Stimulated activated CD8-positive, alpha-beta memory T cell treated with anti-CD3 and anti-CD28 coated beads, Interleukin-4, amount 100 ng/mL, for 48 hours (primary cell): ENCODE measurements around the gene ETV6.
"Not testable (repeated sequence)": the region's sequence is repeated elsewhere in the genome, so short reads cannot be mapped to it uniquely, and the experiment has no call there.

ENCODE experiments used
- DNase-seq: peaks from one replicate; pipeline ENCODE4 v3.0.0-alpha.2; 2020

ETV6 gene

GRCh38 chr12:11649413-11650285 is at the start of gene ETV6:
Gene ETV6, plus strand, starts transcription at chr12:11649674. Its CDS starts 454 bp downstream, at chr12:11650128.
- DNase-seq, result peak; percentile 85

- no peak for DNase-seq
Measured at GRCh38 chr12:11600199-11600598, 49.3 kb upstream of the ETV6 start.

- DNase-seq, result no peak
Measured at GRCh38 chr12:11601647-11602046, 47.8 kb upstream of the ETV6 start.

- DNase-seq, result no peak
Measured at GRCh38 chr12:11607313-11608081, 42.0 kb upstream of the ETV6 start.

- no peak for DNase-seq
Measured at GRCh38 chr12:11609045-11609444, 40.4 kb upstream of the ETV6 start.

GRCh38 chr12:11615481-11615880 is 34.0 kb upstream of the ETV6 start:
- no peak for DNase-seq

- DNase-seq, result no peak
Measured at GRCh38 chr12:11618046-11618445, 31.4 kb upstream of the ETV6 start.

- peak; percentile 27 for DNase-seq
Measured at GRCh38 chr12:11621797-11622423, 27.6 kb upstream of the ETV6 start.

- DNase-seq, result no peak
Measured at GRCh38 chr12:11622876-11623281, 26.6 kb upstream of the ETV6 start.

- DNase-seq, result no peak
Measured at GRCh38 chr12:11623382-11623781, 26.1 kb upstream of the ETV6 start.

GRCh38 chr12:11624116-11624515 is 25.4 kb upstream of the ETV6 start:
- no peak for DNase-seq

GRCh38 chr12:11627709-11628108 is 21.8 kb upstream of the ETV6 start:
- not testable (repeated sequence) for DNase-seq

- DNase-seq, result no peak
Measured at GRCh38 chr12:11628353-11628752, 21.1 kb upstream of the ETV6 start.

GRCh38 chr12:11630046-11630706 is 19.3 kb upstream of the ETV6 start:
- DNase-seq, result no peak

GRCh38 chr12:11631288-11631687 is 18.2 kb upstream of the ETV6 start:
- DNase-seq, result no peak

- not testable (repeated sequence) for DNase-seq
Measured at GRCh38 chr12:11631881-11632280, 17.6 kb upstream of the ETV6 start.

GRCh38 chr12:11633968-11634367 is 15.5 kb upstream of the ETV6 start:
- DNase-seq, result no peak

- DNase-seq, result no peak
Measured at GRCh38 chr12:11635341-11635740, 14.1 kb upstream of the ETV6 start.

- no peak for DNase-seq
Measured at GRCh38 chr12:11638315-11638916, 11.1 kb upstream of the ETV6 start.

GRCh38 chr12:11639454-11639853 is 10.0 kb upstream of the ETV6 start:
- DNase-seq, result no peak

- no peak for DNase-seq
Measured at GRCh38 chr12:11641522-11641921, 8.0 kb upstream of the ETV6 start.

- DNase-seq, result no peak
Measured at GRCh38 chr12:11642785-11643184, 6.7 kb upstream of the ETV6 start.

GRCh38 chr12:11645391-11645790 is 4.1 kb upstream of the ETV6 start:
- DNase-seq, result no peak
